GM19035 (cell line): Measurements from ENCODE around the gene RAB27B.
"Not testable (repeated sequence)": the region's sequence is repeated elsewhere in the genome, so short reads cannot be mapped to it uniquely, and the experiment has no call there.

Experiments
- ATAC-seq: cut with Tn5 transposase; IDR thresholded peaks from one replicate; pipeline ENCODE4 v1.9.1; 2021; ENCODE audit not compliant: unreplicated experiment

The RAB27B gene

GRCh38 chr18:54828281-54828881 is at the start of gene RAB27B:
Gene RAB27B (plus strand): TSS chr18:54828477. CDS start chr18:54877586, 49,109 bp downstream.
- ATAC-seq = no peak

GRCh38 chr18:54780285-54780861 is 47.9 kb upstream of the RAB27B start:
- ATAC-seq = no peak

GRCh38 chr18:54780970-54781369 is 47.3 kb upstream of the RAB27B start:
- no peak for ATAC-seq

GRCh38 chr18:54783139-54783538 is 45.1 kb upstream of the RAB27B start:
- ATAC-seq = no peak

GRCh38 chr18:54786206-54786605 is 42.1 kb upstream of the RAB27B start:
- ATAC-seq = no peak

GRCh38 chr18:54787121-54787520 is 41.2 kb upstream of the RAB27B start:
- no peak for ATAC-seq

- no peak for ATAC-seq
Measured at GRCh38 chr18:54787616-54788015, 40.7 kb upstream of the RAB27B start.

GRCh38 chr18:54790109-54790508 is 38.2 kb upstream of the RAB27B start:
- no peak for ATAC-seq

GRCh38 chr18:54791657-54792056 is 36.6 kb upstream of the RAB27B start:
- ATAC-seq = no peak

- ATAC-seq = no peak
Measured at GRCh38 chr18:54792079-54792478, 36.2 kb upstream of the RAB27B start.

GRCh38 chr18:54794823-54795222 is 33.5 kb upstream of the RAB27B start:
- ATAC-seq = no peak

- ATAC-seq = no peak
Measured at GRCh38 chr18:54798186-54798585, 30.1 kb upstream of the RAB27B start.

- no peak for ATAC-seq
Measured at GRCh38 chr18:54801374-54801773, 26.9 kb upstream of the RAB27B start.

GRCh38 chr18:54802178-54802577 is 26.1 kb upstream of the RAB27B start:
- ATAC-seq = no peak

- ATAC-seq = no peak
Measured at GRCh38 chr18:54802686-54803395, 25.4 kb upstream of the RAB27B start.

GRCh38 chr18:54805571-54806334 is 22.5 kb upstream of the RAB27B start:
- no peak for ATAC-seq

GRCh38 chr18:54806526-54806925 is 21.8 kb upstream of the RAB27B start:
- no peak for ATAC-seq

- no peak for ATAC-seq
Measured at GRCh38 chr18:54807303-54807702, 21.0 kb upstream of the RAB27B start.

GRCh38 chr18:54810662-54811061 is 17.6 kb upstream of the RAB27B start:
- not testable (repeated sequence) for ATAC-seq

GRCh38 chr18:54812885-54813284 is 15.4 kb upstream of the RAB27B start:
- ATAC-seq = peak; percentile 63

GRCh38 chr18:54813305-54813704 is 15.0 kb upstream of the RAB27B start:
- ATAC-seq = no peak
